ENCODE data around the gene COX6A2.
A peak's percentile ranks its signal among the peaks of the same experiment; 100 is the strongest.
"Not testable (repeated sequence)": the region's sequence is repeated elsewhere in the genome, so short reads cannot be mapped to it uniquely, and the experiment has no call there.

Gene COX6A2

DNA sequence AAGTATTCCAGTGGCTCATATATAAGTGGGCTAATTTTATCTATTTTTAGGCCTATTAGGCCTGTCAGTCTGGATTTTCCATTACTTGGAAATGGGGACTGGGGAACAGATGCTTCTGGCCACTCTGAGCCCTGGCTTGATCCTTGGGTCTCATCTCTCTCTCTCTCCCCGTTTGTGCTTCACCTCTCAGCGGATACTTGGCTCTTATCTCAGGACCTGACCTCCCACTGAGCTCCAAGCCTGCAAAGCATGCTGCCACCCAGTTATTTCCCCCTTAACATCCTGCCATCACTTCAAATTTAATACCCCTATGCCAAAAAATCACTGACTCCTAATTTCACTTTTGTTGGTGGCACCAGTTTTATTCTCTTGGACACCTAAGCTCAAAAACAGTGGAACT lies 10.3 kb upstream of the COX6A2 start:
- no peak for DNase-seq (ENCODE audit: low read depth in 2 of 2)

GRCh38 chr16:31436221-31437045 lies 8.3 kb upstream of the COX6A2 start:
- DNase-seq (ENCODE audit: low read depth in 2 of 2) = no peak

GRCh38 chr16:31435341-31436220 lies 7.4 kb upstream of the COX6A2 start:
- no peak for DNase-seq (ENCODE audit: low read depth in 2 of 2)

- DNase-seq (ENCODE audit: low read depth in 2 of 2) = no peak
These were observed 2.4 kb upstream of the COX6A2 start for GRCh38 chr16:31430380-31431052.

GRCh38 chr16:31429796-31430195 lies 1.6 kb upstream of the COX6A2 start:
- no peak for DNase-seq (ENCODE audit: low read depth in 2 of 2)

DNA sequence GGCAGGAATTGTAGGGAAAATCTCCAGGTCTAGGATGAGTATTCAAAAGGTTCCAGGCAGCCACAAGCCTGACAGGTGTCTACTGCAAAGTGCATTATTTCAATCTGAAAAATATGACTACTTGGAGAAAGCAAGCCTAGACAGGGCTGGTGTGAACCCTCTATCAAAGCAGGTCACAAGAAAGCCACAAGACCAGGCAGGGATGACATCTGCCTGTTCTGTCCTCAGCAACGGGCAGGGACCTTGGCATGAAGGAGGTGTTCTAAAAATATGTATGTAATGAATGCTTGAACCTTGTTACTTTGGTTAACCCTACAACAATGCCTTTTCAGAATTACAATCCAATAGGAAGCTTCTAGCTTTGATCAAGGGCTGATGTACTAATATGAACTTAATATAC lies 1.2 kb upstream of the COX6A2 start:
- no peak for DNase-seq (ENCODE audit: low read depth in 2 of 2)

GRCh38 chr16:31428638-31429247 lies 583 bp upstream of the COX6A2 start:
- no peak for DNase-seq (ENCODE audit: low read depth in 2 of 2)

GRCh38 chr16:31427441-31428278 lies 500 bp downstream of the COX6A2 start:
- peak; percentile 35 to 48 for DNase-seq (ENCODE audit: low read depth in 2 of 2)

GRCh38 chr16:31423801-31424200 lies 4.4 kb downstream of the COX6A2 start:
- no peak for DNase-seq (ENCODE audit: low read depth in 2 of 2)

DNA sequence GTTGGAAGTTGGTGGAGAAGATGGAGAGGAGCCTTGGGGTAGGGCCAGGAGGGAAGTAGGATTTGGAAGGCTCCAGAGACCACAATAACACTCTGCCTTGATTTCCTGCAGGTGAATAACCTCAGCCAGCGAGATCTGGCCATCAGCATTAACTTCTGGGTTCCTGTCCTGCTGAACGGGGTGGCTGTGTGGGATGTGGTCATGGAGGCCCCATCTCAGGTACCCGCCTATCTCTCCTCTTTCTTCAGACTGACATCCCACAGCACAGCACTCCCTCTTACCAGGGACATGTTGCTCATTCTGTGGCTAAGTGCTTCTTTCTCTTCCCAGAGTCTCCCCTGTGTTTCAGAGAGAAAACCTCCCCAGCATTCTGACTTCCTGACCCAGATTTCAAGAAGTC lies 4.9 kb downstream of the COX6A2 start:
- DNase-seq (ENCODE audit: low read depth in 2 of 2) = no peak

- peak in 1 of 2 donors; percentile 37 for DNase-seq (ENCODE audit: low read depth in 2 of 2)
These were observed 6.6 kb downstream of the COX6A2 start for GRCh38 chr16:31421587-31421986.

DNA sequence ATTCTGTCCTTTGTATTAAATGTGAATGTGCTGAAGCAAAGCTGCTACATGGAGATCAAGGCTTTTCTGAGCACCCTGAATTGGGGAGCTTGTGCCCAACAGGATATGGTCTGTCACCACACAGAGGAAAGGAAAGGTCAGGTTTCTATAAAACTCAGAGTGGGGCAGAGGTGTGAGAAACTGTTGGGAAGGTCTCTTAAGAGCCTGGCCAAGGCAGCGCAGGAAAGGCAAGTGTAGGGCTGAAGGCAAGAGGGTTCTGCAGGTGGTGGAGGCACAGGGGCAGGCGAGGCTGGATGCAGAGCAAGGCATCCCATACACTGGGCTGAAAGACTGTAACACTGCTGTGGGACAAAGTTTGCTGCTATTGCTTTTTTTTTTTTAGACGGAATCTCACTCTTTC lies 8.1 kb downstream of the COX6A2 start:
- DNase-seq (ENCODE audit: low read depth in 2 of 2) = no peak

DNA sequence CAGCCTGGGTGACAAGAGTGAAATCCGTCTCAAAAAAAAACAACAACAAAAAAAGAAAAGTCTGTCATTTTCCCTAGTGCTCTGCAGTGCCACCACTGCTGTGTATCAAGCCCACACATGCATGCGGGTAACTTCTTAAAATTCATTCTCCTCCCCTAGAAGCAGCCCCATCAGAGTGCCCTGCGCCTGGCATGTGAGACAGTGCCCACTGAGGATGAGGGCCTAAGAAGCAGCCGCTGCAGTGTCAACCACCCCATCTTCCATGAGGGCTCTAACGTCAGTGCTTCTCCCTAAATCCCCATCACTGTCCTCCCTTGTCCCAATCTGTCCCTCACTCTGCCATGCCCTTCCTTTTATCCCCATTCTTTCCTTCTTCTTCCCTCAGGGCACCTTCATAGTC lies 10.2 kb downstream of the COX6A2 start:
- DNase-seq (ENCODE audit: low read depth in 2 of 2) = no peak

DNA sequence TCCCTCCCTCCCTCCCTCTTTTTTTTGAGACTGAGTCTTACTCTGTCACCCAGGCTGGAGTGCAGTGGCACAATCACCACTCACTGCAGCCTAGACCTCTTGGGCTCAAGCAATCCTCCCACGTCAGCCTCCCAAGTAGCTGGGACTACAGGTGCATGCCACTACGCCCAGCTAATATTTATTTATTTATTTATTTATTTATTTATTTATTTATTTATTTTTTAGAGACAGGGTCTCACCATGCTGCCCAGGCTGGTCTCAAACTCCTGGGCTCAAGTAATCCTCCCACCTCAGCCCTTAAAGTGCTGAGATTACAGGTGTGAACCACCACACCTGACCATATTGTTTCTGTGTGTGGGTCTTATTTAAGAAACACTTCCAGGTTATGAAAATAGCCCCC lies 11.1 kb downstream of the COX6A2 start:
- DNase-seq (ENCODE audit: low read depth in 2 of 2) = not testable (repeated sequence)

DNA sequence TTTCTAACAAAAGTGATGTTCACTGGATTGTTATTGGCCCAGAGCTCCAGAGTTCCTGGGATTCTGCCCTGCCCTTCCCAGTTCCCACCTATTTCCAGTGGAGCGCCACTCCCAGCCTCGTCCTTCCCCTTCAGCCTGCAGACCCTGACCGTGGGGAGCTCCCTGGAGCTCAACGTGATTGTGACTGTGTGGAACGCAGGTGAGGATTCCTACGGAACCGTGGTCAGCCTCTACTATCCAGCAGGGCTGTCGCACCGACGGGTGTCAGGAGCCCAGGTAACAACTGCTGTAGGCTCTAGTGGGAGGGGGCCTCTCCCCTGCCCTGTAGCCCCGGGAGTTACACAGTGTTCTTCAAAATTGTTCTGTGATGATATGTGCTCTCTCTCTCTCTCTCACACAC lies 11.8 kb downstream of the COX6A2 start:
- DNase-seq (ENCODE audit: low read depth in 2 of 2) = no peak

- DNase-seq (ENCODE audit: low read depth in 2 of 2) = no peak
These were observed 13.5 kb downstream of the COX6A2 start for GRCh38 chr16:31414706-31415105.

GRCh38 chr16:31413943-31414342 lies 14.2 kb downstream of the COX6A2 start:
- DNase-seq (ENCODE audit: low read depth in 2 of 2) = no peak

GRCh38 chr16:31413381-31413780 lies 14.8 kb downstream of the COX6A2 start:
- no peak for DNase-seq (ENCODE audit: low read depth in 2 of 2)

DNA sequence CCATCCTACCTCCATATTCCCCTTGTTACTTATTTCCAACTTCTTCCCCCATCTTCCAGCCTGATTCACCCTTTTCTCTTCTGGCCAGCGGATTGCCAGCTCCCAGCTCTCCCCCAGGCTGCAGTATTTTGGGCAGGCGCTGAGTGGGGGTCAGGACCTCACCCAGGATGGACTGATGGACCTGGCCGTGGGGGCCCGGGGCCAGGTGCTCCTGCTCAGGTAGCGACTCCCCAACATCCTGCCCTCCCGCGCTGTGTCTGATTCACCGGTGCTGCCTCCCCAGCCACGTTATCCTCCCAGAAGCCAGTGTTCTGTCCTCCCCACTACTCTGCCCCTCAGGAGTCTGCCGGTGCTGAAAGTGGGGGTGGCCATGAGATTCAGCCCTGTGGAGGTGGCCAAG lies 15.4 kb downstream of the COX6A2 start:
- DNase-seq (ENCODE audit: low read depth in 2 of 2) = no peak

- DNase-seq (ENCODE audit: low read depth in 2 of 2) = no peak
These were observed 16.9 kb downstream of the COX6A2 start for GRCh38 chr16:31411024-31411844.

Data from stimulated activated CD8-positive, alpha-beta memory T cell treated with anti-CD3 and anti-CD28 coated beads, Interleukin-7, amount 100 ng/mL, for 1 hour (primary cell).